Measurements from ENCODE around the gene KPNA2. TPM values are rescaled to one million over a fixed set of nuclear protein-coding genes. Genes with fewer than 3 reads are reported as not detected.

The KPNA2 gene
- total and polyA plus RNA-seq, 9 of the 15 experiments (the other 6 are each of a cell fraction or from before 2014, with no cell fraction given) = 132 to 984 (median 241) TPM

DNA sequence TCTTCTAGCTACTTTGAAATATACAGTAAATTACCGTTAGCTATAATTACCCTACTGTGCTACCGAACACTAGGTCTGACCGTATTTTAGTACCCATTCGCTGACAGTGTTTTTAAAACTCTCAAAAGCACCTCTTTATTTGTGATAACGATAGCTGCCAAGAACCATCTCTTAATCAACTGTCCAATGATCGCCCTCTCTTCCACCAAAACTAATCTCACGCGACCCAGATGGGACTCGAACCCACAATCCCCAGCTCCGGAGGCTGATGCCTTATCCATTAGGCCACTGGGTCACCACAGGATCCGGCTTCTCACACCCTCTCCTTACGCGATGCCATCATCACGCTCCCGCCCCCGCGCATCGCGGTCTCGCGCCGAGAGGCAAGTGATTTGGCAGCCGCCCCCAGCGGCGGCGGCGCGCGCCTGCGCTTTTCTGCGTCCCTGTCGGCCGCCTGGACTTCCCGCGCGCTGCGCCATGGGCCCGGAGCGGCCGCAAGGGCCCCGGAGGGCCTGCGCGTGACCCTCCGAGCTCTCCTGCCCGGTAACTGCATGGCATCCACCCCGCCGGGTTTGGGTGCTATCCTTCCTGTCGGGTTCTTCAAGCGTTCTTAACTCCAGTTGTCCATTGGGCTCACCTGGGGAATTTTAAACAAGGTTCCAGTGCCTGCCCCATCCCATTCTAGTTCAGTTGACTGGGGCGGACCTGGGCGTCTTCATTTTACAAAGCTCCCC is 15.7 kb upstream of the KPNA2 start (continued):
- TF ChIP-seq ZNF407 (IDR thresholded peaks at IDR 0.05; ENCODE audit: low read depth) = peak; percentile 83
- peak; percentile 76; the same call in 1 of the 2 replicates for TF ChIP-seq RFX5 (IDR thresholded peaks at IDR 0.05; ENCODE audit: low read depth, low read length)
- TF ChIP-seq HES1 (IDR thresholded peaks at IDR 0.05; ENCODE audit: low read depth) = 0 out of 2 replicates have a peak, but pooled peaks have one; percentile 29
- no peak for TF ChIP-seq ZNF311 (CRISPR knock-in tag; IDR thresholded peaks at IDR 0.05)

Data from K562 (cell line).